ENCODE measurements around the gene CCDC110.

CCDC110 gene

DNA sequence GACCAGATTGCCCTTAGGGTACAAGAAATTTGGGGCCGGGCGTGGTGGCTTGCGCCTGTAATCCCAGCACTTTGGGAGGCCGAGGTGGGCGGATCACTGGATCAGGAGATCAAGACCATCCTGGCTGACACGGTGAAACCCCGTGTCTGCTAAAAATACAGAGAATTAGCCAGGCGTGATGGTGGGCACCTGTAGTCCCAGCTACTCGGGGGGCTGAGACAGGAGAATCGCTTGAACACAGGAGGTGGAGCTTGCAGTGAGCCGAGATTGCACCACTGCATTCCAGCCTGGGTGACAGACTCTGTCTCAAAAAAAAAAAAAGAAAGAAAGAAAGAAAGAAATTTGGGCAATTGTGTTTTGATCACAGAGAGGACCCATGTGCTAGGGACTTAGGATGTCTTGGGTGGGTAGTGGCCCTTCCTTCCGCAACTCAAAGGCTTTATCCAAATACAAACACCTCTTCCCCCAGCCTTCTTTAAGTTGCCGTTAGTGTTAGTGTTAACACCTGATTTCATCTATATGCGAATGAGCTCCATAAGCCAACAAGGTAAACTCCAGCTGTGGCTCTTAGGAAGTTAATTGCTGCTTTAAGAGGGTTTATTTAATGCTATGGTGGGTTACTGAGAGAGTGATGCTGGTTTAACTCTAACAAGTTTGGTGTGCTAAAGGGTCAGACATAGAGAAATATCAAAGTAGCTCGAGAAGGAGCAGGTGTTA, 8.6 kb upstream of the CCDC110 start:
- Histone ChIP-seq H3K4me1 (no peaks in the 10 kb centered on the region), H3K4me3 (ENCODE audit: low read depth, low read length) (no peak overlapping the region), H3K36me3 (no peaks in the 10 kb centered on the region), H3K9me3 (no peaks in the 10 kb centered on the region), H3K27me3 (no peaks in the 10 kb centered on the region)
- no peak for DNase-seq
- TF ChIP-seq, protein P1, sequence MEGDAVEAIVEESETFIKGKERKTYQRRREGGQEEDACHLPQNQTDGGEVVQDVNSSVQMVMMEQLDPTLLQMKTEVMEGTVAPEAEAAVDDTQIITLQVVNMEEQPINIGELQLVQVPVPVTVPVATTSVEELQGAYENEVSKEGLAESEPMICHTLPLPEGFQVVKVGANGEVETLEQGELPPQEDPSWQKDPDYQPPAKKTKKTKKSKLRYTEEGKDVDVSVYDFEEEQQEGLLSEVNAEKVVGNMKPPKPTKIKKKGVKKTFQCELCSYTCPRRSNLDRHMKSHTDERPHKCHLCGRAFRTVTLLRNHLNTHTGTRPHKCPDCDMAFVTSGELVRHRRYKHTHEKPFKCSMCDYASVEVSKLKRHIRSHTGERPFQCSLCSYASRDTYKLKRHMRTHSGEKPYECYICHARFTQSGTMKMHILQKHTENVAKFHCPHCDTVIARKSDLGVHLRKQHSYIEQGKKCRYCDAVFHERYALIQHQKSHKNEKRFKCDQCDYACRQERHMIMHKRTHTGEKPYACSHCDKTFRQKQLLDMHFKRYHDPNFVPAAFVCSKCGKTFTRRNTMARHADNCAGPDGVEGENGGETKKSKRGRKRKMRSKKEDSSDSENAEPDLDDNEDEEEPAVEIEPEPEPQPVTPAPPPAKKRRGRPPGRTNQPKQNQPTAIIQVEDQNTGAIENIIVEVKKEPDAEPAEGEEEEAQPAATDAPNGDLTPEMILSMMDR (IDR thresholded peaks at IDR 0.05; ENCODE audit: low read depth, low read length), result no peak

DNA sequence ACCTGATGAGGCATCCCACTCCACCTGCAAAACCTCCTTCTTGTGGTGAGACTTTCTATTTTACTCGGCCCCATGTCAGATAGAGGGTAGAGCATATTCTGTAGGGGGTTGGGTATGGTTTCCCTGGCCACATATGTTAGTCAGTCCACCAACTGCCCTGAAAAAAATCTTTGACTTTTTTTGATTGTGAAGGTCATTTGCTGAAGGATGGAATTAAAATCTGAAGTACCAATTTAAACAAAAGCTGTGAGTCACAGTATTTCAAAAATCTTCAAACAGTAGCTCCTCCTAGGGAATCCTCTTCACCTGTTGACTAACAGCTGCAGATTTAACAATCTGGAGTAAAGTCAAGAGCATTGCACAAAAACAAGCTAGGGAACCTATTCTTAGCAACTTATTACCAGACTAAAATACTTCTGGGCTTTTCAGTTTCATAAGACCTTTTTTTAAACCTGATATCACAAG, 8.0 kb upstream of the CCDC110 start:
- no peaks in the 10 kb centered on the region for H3K36me3 ChIP-seq
- no peaks in the 10 kb centered on the region for H3K9me3 ChIP-seq
- TF ChIP-seq, protein P1 (IDR thresholded peaks at IDR 0.05; ENCODE audit: low read depth, low read length), result no peak
- no peaks in the 10 kb centered on the region for H3K4me1 ChIP-seq
- no peak for DNase-seq
- no peak overlapping the region for H3K4me3 ChIP-seq (ENCODE audit: low read depth, low read length)
- no peaks in the 10 kb centered on the region for H3K27me3 ChIP-seq

DNA sequence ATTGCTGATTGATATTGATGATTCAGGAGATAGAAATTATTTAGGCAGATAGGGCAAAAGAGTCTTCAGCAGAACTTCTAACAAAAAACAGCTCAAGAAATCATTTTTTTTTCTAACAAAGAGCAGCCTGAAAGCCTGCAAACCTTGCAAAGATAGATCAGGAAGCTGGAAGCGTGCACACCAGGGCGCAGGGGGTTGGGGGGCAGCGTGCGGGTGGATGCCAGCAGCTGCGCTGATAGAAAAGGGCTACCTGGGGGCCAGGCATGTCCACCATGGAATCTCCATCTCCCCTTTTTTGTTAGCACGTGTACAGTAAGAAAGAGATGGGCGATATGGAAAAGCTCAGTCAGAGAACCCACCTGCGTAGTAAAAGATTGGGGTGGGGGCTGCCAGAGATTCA, 1.7 kb upstream of the CCDC110 start:
- Histone ChIP-seq H3K27me3 (peaks cover 20% of the 10 kb centered on the region), H3K9me3 (no peaks in the 10 kb centered on the region), H3K4me3 (ENCODE audit: low read depth, low read length) (no peak overlapping the region), H3K4me1 (peaks cover 3% of the 10 kb centered on the region; the same call in 1 of the 2 replicates), H3K36me3 (no peaks in the 10 kb centered on the region)
- DNase-seq, result no peak
- TF ChIP-seq, protein P1 (IDR thresholded peaks at IDR 0.05; ENCODE audit: low read depth, low read length), result no peak

DNA sequence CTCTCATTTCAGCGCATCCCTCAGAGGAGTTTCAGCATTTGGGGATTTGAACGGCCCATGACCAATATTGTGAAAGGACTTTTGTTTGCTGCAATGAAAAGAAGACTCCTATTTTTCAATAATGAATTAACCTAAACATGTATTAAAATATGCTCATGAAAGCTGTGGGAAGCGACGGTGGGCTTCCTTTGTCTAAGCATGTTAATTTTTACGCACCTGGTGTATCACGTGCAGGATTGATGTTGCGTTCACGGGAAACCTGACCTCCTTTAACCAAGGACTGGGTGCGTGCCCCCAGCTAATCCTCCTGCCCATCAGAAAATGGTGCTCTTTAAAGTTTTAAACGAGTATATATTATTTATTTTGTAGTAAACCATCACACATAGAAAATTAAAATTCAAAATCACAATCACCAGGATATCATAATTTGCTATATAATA, 590 bp upstream of the CCDC110 start:
- peak overlapping the region; percentile 79 for H3K4me3 ChIP-seq (ENCODE audit: low read depth, low read length)
- peaks cover 3% of the 10 kb centered on the region; the same call in 1 of the 2 replicates for H3K4me1 ChIP-seq
- no peaks in the 10 kb centered on the region for H3K9me3 ChIP-seq
- peaks cover 26% of the 10 kb centered on the region for H3K27me3 ChIP-seq
- no peak for DNase-seq
- H3K36me3 ChIP-seq, result no peaks in the 10 kb centered on the region
- TF ChIP-seq, protein P1 (IDR thresholded peaks at IDR 0.05; ENCODE audit: low read depth, low read length), result no peak

DNA sequence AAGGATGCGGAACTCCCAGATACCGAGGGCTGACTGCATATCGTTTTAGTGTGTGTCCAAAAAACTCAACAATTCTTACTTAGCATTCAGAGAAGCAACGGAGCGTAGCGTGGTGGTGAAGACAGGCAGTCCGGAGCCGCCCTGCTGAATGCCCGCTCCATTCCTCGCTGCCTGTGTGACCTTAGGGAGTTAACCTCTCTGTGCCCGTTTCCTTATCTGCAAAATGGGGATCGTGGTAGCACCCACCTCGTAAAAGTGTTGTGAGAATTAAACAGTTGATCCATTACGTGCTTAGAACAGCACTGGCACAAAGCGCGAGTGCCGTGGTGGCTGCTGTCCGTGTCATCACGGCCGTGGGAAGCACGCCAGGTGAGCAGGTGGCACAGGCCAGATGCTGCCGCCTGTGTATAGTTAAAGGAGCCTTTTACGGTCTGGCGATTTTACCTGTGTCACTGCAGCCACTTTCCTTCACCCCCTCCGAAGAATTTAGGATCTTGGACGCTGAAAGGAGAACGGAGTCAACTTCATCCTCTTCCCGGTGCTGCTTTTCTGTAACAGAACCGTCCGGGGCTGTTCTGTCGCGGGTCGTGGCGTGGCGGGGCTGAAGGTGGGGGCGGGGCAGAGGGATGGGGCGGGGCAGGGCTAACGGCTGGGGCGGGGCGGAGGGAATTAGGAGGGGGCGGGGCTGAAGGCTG, 885 bp downstream of the CCDC110 start:
- peak; percentile 38 for DNase-seq
- Histone ChIP-seq H3K4me3 (ENCODE audit: low read depth, low read length) (peak overlapping the region; percentile 89), H3K36me3 (no peaks in the 10 kb centered on the region), H3K4me1 (peaks cover 3% of the 10 kb centered on the region; the same call in 1 of the 2 replicates), H3K9me3 (no peaks in the 10 kb centered on the region), H3K27me3 (peaks cover 26% of the 10 kb centered on the region)
- TF ChIP-seq, protein P1 (IDR thresholded peaks at IDR 0.05; ENCODE audit: low read depth, low read length), result no peak
